8988T (cell line): ENCODE data around the gene FHDC1.

Experiments
- DNase-seq: peaks from one replicate; pipeline ENCODE4 v3.0.0; 2011

FHDC1 gene

DNA sequence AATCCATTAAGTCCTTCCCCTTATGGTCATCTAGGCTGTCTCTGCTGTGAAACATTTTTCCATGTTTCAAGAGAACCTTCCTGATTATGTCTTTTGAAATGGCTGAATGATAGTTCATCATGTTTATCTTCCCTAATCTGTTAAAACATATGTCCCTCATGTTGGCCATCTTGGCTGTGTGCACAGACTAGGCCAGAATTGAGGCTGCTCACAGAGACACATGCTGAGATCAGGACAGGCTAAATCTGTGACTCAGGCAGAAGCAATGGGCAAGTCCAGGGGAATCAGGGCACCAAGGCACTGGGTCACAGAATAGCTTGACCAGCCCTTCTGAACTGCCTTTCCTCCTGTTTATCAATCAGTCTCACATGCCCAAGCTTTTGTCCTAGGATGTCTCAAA, 78.3 kb downstream of the FHDC1 start:
- no peak for DNase-seq

DNA sequence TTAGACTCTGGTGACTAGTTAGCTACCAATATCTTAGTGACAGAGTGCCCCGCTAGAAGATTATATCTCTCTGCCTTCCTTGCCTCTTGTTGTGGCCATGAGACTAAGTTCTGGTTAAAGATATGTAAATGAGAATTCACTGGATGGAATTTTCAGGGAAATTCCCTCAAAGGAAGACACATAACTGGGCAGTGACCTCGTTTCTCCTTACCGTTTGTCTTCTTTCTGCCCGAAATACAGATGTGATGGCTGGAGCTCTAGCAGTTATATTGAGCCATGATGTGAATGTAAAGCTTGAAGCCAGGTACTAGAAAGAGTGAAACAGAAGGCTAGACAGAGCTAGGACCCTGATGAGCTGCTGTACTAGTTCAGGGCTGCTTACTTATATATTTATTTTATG, 80.5 kb downstream of the FHDC1 start:
- DNase-seq: no peak

DNA sequence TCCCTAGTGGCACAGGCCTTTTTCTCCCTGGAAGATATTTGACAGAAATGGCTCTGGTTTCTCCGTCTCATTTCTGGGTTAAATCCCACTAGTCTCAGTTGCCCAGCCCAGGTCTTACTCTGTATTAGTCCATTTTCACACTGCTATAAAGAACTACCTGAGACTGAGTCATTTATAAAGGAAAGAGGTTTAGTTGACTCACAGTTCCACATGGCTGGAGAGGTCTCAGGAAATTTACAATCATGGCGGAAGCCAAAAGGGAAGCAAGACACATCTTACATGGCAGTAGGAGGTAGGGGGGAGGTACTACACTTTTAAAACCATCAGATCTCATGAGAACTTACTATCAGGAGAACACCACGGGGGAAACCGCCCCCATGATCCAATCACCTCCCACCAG, 81.9 kb downstream of the FHDC1 start:
- DNase-seq: no peak

DNA sequence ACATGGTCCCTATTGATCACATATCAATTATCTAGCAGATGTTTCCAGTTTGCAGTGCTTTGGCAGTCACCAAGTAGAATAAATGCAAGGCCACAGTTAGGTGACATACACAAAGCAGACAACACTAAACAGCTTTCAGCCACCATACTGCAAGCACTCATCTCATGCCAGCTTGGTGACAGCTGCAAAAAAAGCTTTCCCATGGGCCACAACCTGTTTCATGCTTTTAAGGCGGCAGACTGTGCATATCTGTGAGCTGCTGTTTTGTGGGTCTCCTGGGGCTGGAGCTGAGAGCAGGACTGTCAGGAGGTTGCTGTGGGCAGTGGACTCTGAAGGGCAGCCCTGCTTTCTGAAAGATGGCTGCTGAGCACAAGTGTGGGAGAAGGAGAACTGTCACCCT, 82.6 kb downstream of the FHDC1 start:
- DNase-seq: no peak

DNA sequence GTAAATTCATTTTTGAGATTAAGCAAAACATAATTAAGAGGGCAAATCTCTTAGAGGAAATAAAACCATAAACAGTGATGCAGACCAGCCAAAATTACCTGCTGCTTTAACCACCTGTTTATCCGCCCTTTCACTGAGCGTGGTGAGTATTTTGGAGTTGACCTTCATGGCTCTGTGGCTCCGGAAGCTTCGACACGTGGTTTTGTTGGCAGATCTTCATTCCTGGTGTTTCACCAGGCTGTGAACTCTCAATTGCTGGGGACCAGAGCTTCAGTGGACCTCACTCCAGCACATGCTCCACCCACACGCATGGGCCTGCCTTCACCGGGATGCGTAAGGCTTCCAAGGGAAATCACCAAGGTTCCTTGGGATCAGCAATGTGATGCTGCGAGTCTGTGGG, 83.8 kb downstream of the FHDC1 start:
- no peak for DNase-seq

DNA sequence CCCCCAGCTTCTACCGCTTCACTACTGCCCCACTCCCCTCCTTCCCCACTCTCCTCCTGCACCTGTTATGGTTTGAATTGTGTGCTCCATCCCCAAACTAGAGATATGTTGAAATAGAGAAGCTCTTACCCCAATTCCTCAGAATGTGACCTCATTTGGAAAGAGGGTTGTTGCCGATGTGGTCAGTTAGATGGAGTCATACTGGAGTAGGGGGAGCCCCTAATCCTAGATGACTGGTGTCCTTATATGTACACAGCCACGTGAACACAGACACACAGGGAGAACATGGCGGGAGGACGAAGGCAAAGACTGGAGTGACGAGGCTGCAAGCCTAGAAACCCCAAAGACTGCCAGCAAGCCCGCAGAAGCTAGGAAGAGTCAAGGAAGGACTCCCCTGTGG, 84.3 kb downstream of the FHDC1 start:
- DNase-seq: no peak

DNA sequence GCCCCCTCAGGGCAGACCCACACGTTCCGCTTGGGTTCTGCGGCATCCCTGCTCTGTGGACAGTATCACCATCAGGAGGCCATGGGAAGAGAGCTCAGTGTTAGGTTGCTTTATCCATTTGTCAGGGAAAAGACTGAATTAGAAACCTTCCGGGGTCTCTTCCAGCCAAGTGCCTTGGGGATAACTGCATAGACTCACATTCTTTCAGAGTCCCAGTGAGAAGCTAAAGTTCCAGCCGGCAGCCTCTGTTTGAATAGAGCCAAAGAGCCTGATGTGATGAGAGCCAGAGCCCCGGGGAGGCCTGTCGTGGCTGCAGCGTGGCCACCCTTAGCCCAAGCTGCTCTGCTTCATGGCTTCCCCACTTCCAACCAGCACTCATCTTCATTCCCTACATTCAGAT, 85.2 kb downstream of the FHDC1 start:
- no peak for DNase-seq

DNA sequence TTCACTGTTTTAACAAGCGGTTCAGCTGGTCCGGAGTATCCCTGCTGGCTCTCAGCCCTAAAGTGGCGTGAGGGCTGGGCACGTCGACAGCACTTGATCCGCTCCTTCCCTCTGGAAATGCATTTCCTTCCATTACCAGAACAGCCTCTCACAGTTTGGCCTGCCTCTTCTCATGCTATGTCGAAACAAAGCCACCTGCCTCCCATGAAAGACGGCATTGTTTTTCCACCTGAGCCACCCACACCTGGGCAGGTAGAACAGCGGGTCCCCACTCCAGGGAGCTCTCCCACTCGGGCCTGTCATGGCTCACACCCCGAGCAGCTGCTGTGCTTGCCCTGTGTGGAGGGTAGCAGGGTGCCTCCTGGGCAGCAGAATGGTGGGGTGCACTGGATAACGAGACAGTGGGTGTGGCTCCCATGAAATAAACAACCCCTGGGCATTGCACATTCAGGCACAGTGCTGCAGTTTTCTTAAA, 86.2 kb downstream of the FHDC1 start:
- no peak for DNase-seq

DNA sequence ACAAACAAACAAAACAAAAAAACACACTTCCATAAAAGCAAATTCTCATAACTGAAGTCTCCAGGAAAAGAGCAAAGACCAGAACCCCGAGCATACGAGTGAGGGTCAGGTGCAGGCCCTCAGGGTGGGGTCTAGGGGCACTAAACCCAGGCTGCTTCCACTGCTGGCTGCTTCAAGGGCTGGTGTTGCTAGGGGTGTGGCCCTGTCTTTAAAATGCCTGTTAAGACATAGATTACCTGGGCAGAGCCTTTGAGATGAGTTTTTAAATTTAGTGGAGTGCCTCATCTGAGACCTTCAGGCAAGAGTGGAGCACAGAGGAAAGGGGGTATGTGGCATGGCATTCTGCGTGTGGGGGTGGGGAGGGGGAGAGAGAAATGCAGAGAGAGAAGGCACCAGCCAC, 87.0 kb downstream of the FHDC1 start:
- DNase-seq: no peak

DNA sequence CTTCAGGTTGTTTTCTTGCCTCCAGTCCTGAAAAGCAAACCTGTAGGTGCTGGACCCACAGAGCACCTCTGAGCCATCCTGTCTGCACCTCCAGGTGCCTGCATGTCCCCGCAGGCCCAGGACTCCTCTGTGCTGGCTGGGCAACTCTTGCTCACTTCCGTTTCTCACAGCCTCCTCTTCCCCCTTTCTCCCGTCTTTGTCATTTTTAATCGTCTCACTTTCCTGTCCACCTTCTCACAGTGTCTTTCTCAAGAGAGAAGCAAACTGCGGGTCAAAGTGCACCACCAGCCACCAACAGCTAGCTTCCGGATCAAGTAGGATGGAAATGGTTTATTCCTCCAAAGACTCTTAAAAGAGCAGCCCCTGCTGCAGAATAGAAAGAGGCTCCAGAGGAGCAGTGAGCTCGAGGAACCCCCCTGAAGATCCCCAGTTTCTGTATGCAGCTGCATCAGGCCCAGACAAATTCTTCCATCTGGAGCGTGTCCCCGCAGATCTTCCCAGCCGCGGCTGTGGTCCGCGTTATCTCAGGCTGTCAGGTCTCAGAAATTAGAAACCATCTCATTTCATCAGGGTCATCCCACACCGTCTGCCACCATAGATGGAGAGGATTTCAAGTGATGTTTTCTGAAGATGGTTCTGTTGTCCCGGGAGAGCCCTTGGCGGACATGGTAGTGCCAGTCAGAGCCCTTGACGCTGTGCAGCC, 87.7 kb downstream of the FHDC1 start:
- DNase-seq: no peak

DNA sequence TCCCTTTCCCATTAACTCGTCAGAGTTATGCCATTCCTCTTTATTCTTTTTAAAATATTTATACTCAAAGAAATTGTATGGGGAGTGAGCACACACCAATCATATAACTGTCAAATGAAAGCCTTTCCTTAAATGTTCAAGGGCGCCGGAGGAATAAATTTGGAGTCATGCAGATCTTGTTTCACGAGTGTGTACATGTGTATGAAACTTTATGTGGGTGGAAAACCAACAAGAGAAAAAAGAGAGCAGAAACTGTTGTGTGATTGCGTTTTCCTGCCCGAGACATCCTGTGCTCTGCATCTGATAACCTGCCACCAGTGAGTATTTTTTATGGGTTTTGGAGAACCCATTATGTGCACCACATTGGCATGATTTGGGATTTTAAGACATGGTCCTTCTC, 88.3 kb downstream of the FHDC1 start:
- DNase-seq: no peak

DNA sequence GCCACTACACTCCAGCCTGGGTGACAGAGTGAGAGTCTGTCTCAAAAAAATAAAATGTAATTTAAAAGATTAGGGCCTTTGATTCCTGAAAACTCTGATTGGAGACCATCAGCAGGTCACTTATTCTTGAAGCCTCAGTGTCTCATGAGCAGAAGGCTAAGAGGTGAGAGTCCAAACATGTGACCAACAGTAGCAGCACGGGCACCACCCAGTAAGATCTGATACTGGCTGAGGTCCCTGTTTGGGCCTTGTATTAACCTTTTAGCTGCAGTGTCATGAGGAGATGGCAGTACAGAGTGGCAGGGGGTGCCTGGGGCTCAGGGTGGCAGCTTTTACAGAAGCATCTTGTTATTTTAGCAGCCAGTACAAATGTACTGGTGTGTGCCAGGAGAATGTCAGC, 89.3 kb downstream of the FHDC1 start:
- DNase-seq: no peak

DNA sequence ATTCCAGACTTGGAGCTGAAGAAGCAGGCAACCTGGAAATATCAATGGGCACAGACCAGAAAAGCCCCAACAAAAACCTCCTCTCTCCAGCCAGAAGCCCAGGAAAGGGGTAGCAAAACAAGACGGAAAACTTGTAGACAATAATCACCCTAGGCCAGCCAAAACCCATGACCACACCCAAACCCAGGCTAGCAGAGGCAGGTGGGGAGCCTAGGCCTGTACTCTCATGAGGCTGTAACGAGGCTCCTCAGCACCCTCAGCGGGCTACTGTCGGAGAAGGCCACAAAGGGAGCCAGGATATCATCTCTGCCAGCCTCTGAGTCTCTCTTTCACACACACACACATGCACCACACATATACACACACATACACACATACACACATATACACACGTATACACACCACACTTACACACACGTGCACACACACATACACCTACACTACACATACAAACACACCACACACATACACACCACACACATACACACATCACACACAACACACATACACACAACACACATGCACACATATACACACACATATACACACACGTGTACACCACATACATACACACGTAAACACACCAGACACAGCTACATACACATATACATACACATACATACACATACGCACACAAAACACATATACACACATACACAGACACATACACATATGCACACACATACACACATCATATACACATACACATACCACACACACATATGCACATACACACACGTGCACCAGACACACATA, 90.6 kb downstream of the FHDC1 start:
- no peak for DNase-seq

DNA sequence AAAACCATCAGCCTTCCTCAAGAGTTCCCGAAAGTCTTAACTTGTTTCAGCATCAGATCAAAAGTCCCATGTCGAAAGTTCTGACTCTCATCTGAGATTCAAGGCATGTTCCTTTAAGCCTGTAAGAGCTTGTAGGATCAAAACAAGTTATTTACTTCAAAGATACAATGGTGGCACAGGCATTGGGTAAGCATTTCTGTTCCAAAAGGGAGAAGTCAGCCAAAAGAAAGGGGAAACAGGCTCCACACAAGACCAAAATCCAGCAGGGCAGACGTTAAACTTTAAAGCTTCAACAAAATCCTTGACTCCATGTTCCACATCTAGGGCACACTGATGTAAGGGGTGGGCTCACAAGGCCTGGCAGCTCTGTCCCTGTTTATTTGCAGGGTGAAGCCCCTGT, 91.7 kb downstream of the FHDC1 start:
- no peak for DNase-seq

DNA sequence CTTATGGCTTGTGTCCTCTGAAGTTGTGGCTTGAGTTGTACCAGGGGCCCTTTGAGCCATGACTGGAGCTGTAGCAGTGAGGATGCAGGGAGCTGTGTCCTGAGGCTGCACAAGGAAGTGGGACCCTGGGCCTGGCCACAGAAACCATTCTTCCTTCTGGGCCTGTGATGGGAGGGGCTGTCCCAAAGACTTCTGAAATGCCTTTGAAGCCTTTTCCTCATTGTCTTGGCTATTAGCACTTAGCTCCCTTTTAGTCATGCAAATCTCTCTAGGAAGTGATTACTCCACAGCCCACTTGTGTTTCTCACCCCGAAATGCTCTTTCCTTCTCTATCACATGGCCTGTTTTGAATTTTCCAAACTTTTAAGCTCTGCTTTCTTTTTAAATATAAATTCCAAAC, 92.4 kb downstream of the FHDC1 start:
- no peak for DNase-seq
